ENCODE measurements around the gene CCNI2.
A peak's percentile ranks its signal among the peaks of the same experiment; 100 is the strongest.

Gene CCNI2

DNA sequence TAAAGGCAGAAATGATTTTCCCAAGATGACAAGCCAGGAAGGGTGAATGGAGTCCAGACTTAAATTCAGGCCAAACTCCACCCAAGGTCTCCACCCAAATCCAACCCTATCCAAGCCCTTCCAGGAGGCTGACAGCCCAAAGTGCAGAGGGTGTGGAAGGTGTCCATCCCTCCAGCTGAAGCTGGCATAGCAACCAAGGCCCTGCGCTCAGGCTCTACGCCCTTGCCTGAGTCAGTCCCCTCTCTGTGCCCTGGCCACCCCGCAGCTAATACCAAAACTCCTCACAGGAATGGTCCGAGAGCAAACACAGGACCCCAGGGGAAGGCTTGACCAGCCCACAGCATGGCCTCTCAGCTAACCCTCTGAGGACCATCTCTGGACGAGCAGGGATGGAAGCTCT, 27.7 kb downstream of the CCNI2 start:
- no peak overlapping the region for H3K4me3 ChIP-seq (ENCODE audit: control insufficient read depth, low read depth, low read length)
- no peak for DNase-seq (ENCODE audit: low read depth)

DNA sequence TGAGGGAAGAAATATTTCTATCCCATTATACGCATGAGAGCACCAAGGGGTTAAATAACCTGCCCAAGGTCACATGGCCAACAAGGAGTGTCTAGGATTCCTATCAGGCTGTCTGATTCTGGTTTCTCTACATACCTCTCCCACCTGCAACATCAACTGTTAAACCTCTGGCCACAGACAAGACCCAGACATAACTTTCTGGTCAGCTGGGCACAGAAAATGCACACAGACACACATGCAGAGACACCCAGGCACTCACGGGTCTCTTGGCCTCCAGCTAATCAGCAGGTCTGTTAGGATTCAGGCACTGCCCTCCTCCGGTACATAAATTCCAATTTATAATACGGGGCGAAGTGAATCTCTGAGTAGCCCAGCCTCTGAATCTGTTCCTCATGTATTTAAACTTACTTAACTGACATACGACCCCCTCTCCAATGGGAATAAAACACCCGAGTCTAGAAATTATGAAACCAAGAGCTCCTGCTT, 28.3 kb downstream of the CCNI2 start:
- TF ChIP-seq, protein P1, sequence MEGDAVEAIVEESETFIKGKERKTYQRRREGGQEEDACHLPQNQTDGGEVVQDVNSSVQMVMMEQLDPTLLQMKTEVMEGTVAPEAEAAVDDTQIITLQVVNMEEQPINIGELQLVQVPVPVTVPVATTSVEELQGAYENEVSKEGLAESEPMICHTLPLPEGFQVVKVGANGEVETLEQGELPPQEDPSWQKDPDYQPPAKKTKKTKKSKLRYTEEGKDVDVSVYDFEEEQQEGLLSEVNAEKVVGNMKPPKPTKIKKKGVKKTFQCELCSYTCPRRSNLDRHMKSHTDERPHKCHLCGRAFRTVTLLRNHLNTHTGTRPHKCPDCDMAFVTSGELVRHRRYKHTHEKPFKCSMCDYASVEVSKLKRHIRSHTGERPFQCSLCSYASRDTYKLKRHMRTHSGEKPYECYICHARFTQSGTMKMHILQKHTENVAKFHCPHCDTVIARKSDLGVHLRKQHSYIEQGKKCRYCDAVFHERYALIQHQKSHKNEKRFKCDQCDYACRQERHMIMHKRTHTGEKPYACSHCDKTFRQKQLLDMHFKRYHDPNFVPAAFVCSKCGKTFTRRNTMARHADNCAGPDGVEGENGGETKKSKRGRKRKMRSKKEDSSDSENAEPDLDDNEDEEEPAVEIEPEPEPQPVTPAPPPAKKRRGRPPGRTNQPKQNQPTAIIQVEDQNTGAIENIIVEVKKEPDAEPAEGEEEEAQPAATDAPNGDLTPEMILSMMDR (IDR thresholded peaks at IDR 0.05; ENCODE audit: control insufficient read depth, insufficient read depth, low read depth, low read length, missing control alignments), result no peak
- H3K4me3 ChIP-seq (ENCODE audit: control insufficient read depth, low read depth, low read length), result no peak overlapping the region; the same call in 1 of the 2 replicates
- no peak for DNase-seq (ENCODE audit: low read depth)

More for the DNA sequence above, 27.7 kb downstream of the CCNI2 start:
- TF ChIP-seq, protein P1 (IDR thresholded peaks at IDR 0.05; ENCODE audit: control insufficient read depth, insufficient read depth, low read depth, low read length, missing control alignments), result no peak

DNA sequence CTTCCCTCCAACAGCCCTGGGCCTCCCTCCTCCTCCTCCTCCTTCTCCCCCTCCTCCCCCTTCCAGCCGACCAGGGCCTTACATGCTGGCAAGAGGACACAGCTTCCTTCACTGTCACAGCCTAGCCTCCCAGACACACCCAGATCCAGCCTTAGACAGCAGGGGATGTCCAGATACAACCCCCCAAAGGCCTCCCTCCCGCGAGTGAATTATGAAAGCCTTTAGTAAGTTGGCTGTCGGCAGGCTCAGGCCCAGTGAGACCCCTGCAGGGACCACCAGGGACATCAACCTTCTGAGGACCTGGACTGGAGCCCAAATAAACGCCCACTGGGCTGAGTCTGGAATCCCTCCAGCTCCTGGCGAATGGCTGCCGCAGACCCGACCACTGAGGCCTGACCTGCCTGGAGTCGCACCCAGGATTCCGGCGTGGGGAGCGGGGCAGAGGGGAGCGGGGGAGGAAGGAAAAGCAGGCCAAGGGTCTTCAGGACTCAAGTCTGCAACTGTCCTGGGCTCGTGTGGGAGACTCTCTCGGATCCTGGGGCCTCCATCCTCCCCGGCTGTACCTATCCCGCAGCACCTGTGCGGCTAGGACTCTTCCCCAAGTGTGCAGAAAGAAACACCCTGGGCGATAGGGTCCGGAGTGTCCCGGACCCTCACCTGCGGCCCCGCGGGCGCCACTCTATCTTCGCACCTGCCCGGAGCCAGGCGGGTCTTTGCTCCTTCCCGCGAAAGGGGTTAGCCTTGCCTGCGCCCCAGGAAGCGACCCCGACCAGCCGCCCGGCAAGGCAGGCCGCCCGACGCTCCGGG, 29.1 kb downstream of the CCNI2 start:
- TF ChIP-seq, protein P1 (IDR thresholded peaks at IDR 0.05; ENCODE audit: control insufficient read depth, insufficient read depth, low read depth, low read length, missing control alignments), result no peak

DNA sequence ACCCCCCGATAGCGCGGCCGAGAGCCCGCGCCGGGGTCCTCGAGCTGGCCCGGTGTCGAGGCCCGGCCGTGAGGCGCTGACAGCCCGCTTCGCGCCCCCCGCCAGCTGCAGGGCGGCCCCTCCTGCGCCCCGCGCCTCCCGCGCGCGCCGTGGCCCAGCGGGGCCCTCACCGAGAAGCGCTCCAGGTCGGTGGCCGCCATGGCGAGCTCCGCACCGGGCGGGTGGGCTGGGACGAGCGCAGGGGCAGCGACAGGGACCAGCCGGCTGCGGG, 29.6 kb downstream of the CCNI2 start:
- TF ChIP-seq, protein P1 (IDR thresholded peaks at IDR 0.05; ENCODE audit: control insufficient read depth, insufficient read depth, low read depth, low read length, missing control alignments), result no peak
- H3K4me3 ChIP-seq (ENCODE audit: control insufficient read depth, low read depth, low read length), result peak overlapping the region; percentile 63

More for the DNA sequence above, 29.1 kb downstream of the CCNI2 start:
- no peak for DNase-seq (ENCODE audit: low read depth)
- peak overlapping the region; percentile 63 for H3K4me3 ChIP-seq (ENCODE audit: control insufficient read depth, low read depth, low read length)

DNA sequence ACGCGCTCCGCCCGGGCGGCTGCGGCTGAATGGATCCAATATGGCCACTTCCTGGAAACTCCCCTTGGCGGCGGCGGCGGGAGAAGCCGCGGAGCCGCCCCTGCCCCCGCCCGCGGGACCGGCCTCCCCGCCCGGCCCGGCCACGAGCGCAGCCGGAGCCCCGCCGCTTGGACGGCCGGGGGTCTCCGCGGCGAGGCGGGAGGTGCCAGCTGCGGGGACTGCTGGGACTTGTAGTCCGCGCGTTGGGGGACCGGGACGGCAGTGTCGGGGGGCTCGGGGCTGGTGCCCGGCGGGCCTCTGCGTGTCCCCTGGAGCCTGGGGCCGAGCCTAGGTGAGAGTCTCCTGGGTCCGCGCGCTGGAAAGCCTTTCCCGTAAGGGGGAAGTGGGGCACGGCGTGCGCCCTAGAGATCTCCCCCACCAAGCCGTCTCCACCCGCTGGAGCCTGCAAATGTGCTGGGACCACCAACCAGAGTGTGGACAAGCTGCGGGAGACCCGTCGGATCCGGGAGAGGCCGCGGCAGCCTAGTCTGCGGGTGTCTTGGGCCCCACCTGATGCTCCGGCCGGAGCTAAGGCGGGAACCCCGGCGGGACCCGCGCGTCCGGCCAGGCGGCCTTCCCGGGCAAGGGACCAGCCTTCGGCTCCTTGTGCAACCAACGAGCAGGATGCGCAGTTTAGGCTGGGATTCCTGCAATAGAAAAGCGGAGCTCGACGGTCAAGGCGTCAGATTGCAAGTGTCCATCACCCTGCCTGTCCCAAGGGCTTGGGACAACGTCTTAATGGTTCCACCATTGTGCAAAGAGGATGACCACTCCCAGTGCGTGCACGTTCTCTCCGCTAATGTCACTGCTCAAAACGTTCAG, 30.2 kb downstream of the CCNI2 start, which contains the start of gene SEPTIN8:
Gene SEPTIN8 (minus strand): TSS at position 31 of the 861 bp plus-strand sequence. CDS start 102 bp downstream, outside the sequence.
- H3K4me3 ChIP-seq (ENCODE audit: control insufficient read depth, low read depth, low read length), result peak within 1 kb of the TSS; percentile 63
- no peak for DNase-seq (ENCODE audit: low read depth)
- TF ChIP-seq, protein P1 (IDR thresholded peaks at IDR 0.05; ENCODE audit: control insufficient read depth, insufficient read depth, low read depth, low read length, missing control alignments), result no peak

More for the DNA sequence above, 29.6 kb downstream of the CCNI2 start:
- DNase-seq (ENCODE audit: low read depth), result no peak

DNA sequence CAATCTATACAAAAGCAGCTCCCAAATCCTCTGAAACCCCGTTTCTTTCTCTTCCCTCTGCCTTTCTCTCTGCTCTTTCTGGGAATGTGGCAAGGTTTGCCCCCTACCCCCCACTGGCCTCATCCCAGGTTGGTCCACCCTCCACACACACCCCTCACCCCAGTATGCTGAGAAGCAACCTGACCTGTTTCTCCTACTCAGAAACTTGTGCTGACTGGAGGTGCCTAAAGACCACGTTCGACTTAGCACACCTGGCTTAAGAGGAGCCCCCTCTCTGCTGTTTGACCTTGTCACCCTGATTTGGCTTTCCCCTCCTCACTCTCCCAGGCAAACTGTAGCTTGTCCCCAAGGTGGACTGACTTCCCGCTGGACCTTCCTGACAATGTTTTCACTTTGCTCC, 30.9 kb downstream of the CCNI2 start:
- DNase-seq (ENCODE audit: low read depth), result no peak
- TF ChIP-seq, protein P1 (IDR thresholded peaks at IDR 0.05; ENCODE audit: control insufficient read depth, insufficient read depth, low read depth, low read length, missing control alignments), result no peak
- H3K4me3 ChIP-seq (ENCODE audit: control insufficient read depth, low read depth, low read length), result peak overlapping the region; percentile 63
